ENCODE measurements around the gene ME3.

The ME3 gene

GRCh38 chr11:86630229-86630981 is 42.0 kb downstream of the ME3 start:
- H3K4me1 ChIP-seq (ENCODE audit: low read depth, poor library complexity, severe bottlenecking): no peaks in the 10 kb centered on the region
- H3K27me3 ChIP-seq (ENCODE audit: insufficient read depth, low read depth): no peaks in the 10 kb centered on the region
- H3K4me3 ChIP-seq (IDR thresholded peaks at IDR 0.05; ENCODE audit: insufficient read depth, low read depth, low read length): no peak overlapping the region
- TF ChIP-seq CTCF (conservative IDR thresholded peaks at IDR 0.05; ENCODE audit: low read depth, low read length): no peak
- no peak overlapping the region for H3K4me2 ChIP-seq
- H3K36me3 ChIP-seq (ENCODE audit: insufficient read depth): no peaks in the 10 kb centered on the region
- H3K79me2 ChIP-seq (ENCODE audit: insufficient read depth, low read depth): no peaks in the 10 kb centered on the region
- no peak overlapping the region for H3K27ac ChIP-seq
- no peak overlapping the region for H3K9ac ChIP-seq
- H2AFZ ChIP-seq (ENCODE audit: low read depth): no peak overlapping the region
- H4K20me1 ChIP-seq (ENCODE audit: insufficient read depth): no peaks in the 10 kb centered on the region

- H3K4me2 ChIP-seq: no peak overlapping the region
- H3K27ac ChIP-seq: no peak overlapping the region
- no peaks in the 10 kb centered on the region for H3K36me3 ChIP-seq (ENCODE audit: insufficient read depth)
- no peak overlapping the region for H2AFZ ChIP-seq (ENCODE audit: low read depth)
- no peak overlapping the region for H3K4me3 ChIP-seq (IDR thresholded peaks at IDR 0.05; ENCODE audit: insufficient read depth, low read depth, low read length)
- H3K79me2 ChIP-seq (ENCODE audit: insufficient read depth, low read depth): no peaks in the 10 kb centered on the region
- H4K20me1 ChIP-seq (ENCODE audit: insufficient read depth): no peaks in the 10 kb centered on the region
- no peaks in the 10 kb centered on the region for H3K27me3 ChIP-seq (ENCODE audit: insufficient read depth, low read depth)
- no peaks in the 10 kb centered on the region for H3K4me1 ChIP-seq (ENCODE audit: low read depth, poor library complexity, severe bottlenecking)
- no peak overlapping the region for H3K9ac ChIP-seq
- TF ChIP-seq CTCF (conservative IDR thresholded peaks at IDR 0.05; ENCODE audit: low read depth, low read length): no peak
These were observed 43.2 kb downstream of the ME3 start for GRCh38 chr11:86629045-86629706.

DNA sequence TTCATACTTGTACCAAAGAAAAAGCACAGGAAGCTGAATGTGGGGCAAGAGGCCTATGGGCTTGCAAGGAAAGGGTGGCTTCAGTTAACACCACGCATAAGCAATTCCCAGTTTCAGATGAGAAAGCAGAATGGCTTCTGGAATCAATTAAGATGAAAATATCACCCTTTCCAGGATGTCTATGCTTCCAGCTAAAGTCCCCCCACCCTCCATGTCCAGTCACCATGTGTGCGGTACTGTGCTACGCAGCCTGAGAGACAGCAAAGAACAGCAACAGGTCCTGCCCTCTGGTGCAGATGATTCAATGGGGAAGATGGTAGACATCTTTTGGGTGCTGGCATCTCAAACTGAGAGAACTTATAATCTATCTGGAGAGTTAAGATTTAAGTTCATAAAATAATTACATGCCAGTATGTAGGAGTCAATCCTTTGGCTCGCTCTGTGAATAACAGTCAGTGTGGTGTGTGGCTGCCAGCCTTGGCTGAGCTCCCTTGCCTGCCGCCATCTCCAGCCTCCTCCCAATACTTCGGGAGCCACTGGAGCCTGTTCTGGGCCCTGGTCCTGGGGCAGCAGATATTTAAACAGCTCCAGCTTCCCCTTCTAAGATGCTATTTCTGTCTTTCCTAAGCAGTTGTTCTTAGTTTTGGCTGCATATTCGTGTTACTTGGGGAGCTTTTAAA is 44.5 kb downstream of the ME3 start:
- H3K27ac ChIP-seq: no peak overlapping the region
- H3K4me2 ChIP-seq: no peak overlapping the region
- H3K9ac ChIP-seq: no peak overlapping the region
- H4K20me1 ChIP-seq (ENCODE audit: insufficient read depth): no peaks in the 10 kb centered on the region
- H3K4me1 ChIP-seq (ENCODE audit: low read depth, poor library complexity, severe bottlenecking): no peaks in the 10 kb centered on the region
- no peak for TF ChIP-seq CTCF (conservative IDR thresholded peaks at IDR 0.05; ENCODE audit: low read depth, low read length)
- H3K36me3 ChIP-seq (ENCODE audit: insufficient read depth): no peaks in the 10 kb centered on the region
- H3K27me3 ChIP-seq (ENCODE audit: insufficient read depth, low read depth): no peaks in the 10 kb centered on the region
- H3K4me3 ChIP-seq (IDR thresholded peaks at IDR 0.05; ENCODE audit: insufficient read depth, low read depth, low read length): no peak overlapping the region
- no peak overlapping the region for H2AFZ ChIP-seq (ENCODE audit: low read depth)
- H3K79me2 ChIP-seq (ENCODE audit: insufficient read depth, low read depth): no peaks in the 10 kb centered on the region

- Histone ChIP-seq H3K4me3 (IDR thresholded peaks at IDR 0.05; ENCODE audit: insufficient read depth, low read depth, low read length) (no peak overlapping the region), H2AFZ (ENCODE audit: low read depth) (no peak overlapping the region), H3K27me3 (ENCODE audit: insufficient read depth, low read depth) (no peaks in the 10 kb centered on the region), H3K4me2 (no peak overlapping the region), H3K79me2 (ENCODE audit: insufficient read depth, low read depth) (no peaks in the 10 kb centered on the region), H3K4me1 (ENCODE audit: low read depth, poor library complexity, severe bottlenecking) (no peaks in the 10 kb centered on the region), H3K36me3 (ENCODE audit: insufficient read depth) (no peaks in the 10 kb centered on the region), H3K27ac (no peak overlapping the region), H3K9ac (no peak overlapping the region), H4K20me1 (ENCODE audit: insufficient read depth) (no peaks in the 10 kb centered on the region)
- no peak for TF ChIP-seq CTCF (conservative IDR thresholded peaks at IDR 0.05; ENCODE audit: low read depth, low read length)
These were observed 46.4 kb downstream of the ME3 start for GRCh38 chr11:86625981-86626380.
